HG02571 (cell line): Measurements from ENCODE around the gene SETD4.
"Not testable (repeated sequence)": the region's sequence is repeated elsewhere in the genome, so short reads cannot be mapped to it uniquely, and the experiment has no call there.

Experiments used
- ATAC-seq: cut with Tn5 transposase; IDR thresholded peaks from one replicate; pipeline ENCODE4 v1.9.1; 2021; ENCODE audit warnings: mild to moderate bottlenecking, moderate library complexity; ENCODE audit not compliant: unreplicated experiment

Gene SETD4

GRCh38 chr21:36079010-36079649, 18.8 kb upstream of the SETD4 start:
- ATAC-seq, result no peak

GRCh38 chr21:36077758-36078157, 17.4 kb upstream of the SETD4 start:
- no peak for ATAC-seq

- no peak for ATAC-seq
These were observed 16.7 kb upstream of the SETD4 start for GRCh38 chr21:36076878-36077655.

GRCh38 chr21:36075953-36076352, 15.6 kb upstream of the SETD4 start:
- ATAC-seq, result no peak

- ATAC-seq, result no peak
These were observed 14.8 kb upstream of the SETD4 start for GRCh38 chr21:36075171-36075570.

GRCh38 chr21:36073911-36074310, 13.6 kb upstream of the SETD4 start:
- not testable (repeated sequence) for ATAC-seq

GRCh38 chr21:36073181-36073580, 12.9 kb upstream of the SETD4 start:
- ATAC-seq, result no peak

GRCh38 chr21:36072453-36073162, 12.3 kb upstream of the SETD4 start:
- no peak for ATAC-seq

- ATAC-seq, result no peak
These were observed 10.7 kb upstream of the SETD4 start for GRCh38 chr21:36070999-36071398.

GRCh38 chr21:36069713-36070583, 9.6 kb upstream of the SETD4 start, which contains the start of gene CBR1:
TSS of gene CBR1 (plus strand) at chr21:36070024. CDS start at chr21:36070116, 92 bp downstream.
- peak; percentile 95 for ATAC-seq

- no peak for ATAC-seq
These were observed 8.5 kb upstream of the SETD4 start for GRCh38 chr21:36068748-36069398.

- ATAC-seq, result no peak
These were observed 5.2 kb upstream of the SETD4 start for GRCh38 chr21:36065497-36066036.

GRCh38 chr21:36064085-36064460, 3.7 kb upstream of the SETD4 start:
- no peak for ATAC-seq

GRCh38 chr21:36063375-36064084, 3.2 kb upstream of the SETD4 start:
- ATAC-seq, result no peak

GRCh38 chr21:36061445-36061844, 1.1 kb upstream of the SETD4 start:
- ATAC-seq, result no peak

GRCh38 chr21:36059823-36060158, 535 bp downstream of the SETD4 start:
- ATAC-seq, result peak; percentile 41

- ATAC-seq, result no peak
These were observed 4.8 kb downstream of the SETD4 start for GRCh38 chr21:36055551-36055950.

GRCh38 chr21:36053715-36054062, 6.6 kb downstream of the SETD4 start:
- ATAC-seq, result no peak

GRCh38 chr21:36052860-36053714, 7.2 kb downstream of the SETD4 start:
- no peak for ATAC-seq
